Prostate gland (tissue), 2 donors: Measurements from ENCODE around the gene UBALD1. TPM values are rescaled to one million over a fixed set of nuclear protein-coding genes. Genes with fewer than 3 reads are reported as not detected.

Source experiments
- DNase-seq: peaks from one replicate; pipeline ENCODE4 v3.0.0-alpha.2; 2019; ENCODE audit warnings: low spot score
- H3K27ac ChIP-seq, 2 donors: fragments of 200-600 bp; sonication (generic); 2 replicates each; pipeline ENCODE4 v1.5.1; 2017 to 2019
- H3K27me3 ChIP-seq: fragments of 200-600 bp; sonication (generic); replicated peaks from 2 replicates; pipeline ENCODE4 v1.5.1; 2019; ENCODE audit not compliant: insufficient read depth
- H3K36me3 ChIP-seq, 2 donors: fragments of 200-600 bp; sonication (generic); 1 replicate in 1 of 2; 2 replicates in 1 of 2; pipeline versions ENCODE4 v1.5.1 to v1.8.1; 2017 to 2019
- H3K4me1 ChIP-seq: fragments of 200-600 bp; sonication (generic); replicated peaks from 2 replicates; pipeline ENCODE4 v1.5.1; 2019
- H3K4me3 ChIP-seq, 2 donors: fragments of 200-600 bp; sonication (generic); 2 replicates each; pipeline ENCODE4 v1.5.1; 2017 to 2019
- H3K9me3 ChIP-seq: fragments of 200-600 bp; sonication (generic); 2 replicates; pipeline ENCODE4 v1.5.1; 2017
- CTCF ChIP-seq, 4 experiments: fragments of 200-600 bp in 2 of 4; fragments of 450-650 bp in 2 of 4; sonication (generic) in 2 of 4; IDR thresholded peaks; 1 replicate in 3 of 4; 2 replicates in 1 of 4; pipeline ENCODE4 v1.5.1; 2016 to 2019; ENCODE audit warnings: antibody characterized with exemption in 4 of 4, mild to moderate bottlenecking in 2 of 4, moderate library complexity in 2 of 4
- POLR2A ChIP-seq: fragments of 450-650 bp; IDR thresholded peaks from one replicate; pipeline ENCODE4 v1.6.1; 2016; ENCODE audit warnings: antibody characterized with exemption, mild to moderate bottlenecking
- POLR2AphosphoS5 ChIP-seq: sonication (generic); formaldehyde crosslinking; IDR thresholded peaks from one replicate; pipeline ENCODE4 v1.6.1; 2017; ENCODE audit warnings: antibody characterized with exemption
- WGBS: methylation state at CpG from one replicate; pipeline ENCODE4 v1.1.5; 2018; 5-methylcytosine and 5-hydroxymethylcytosine counted together
- intact Hi-C: fragments of 100-400 bp; cut with DNase I; formaldehyde crosslinking; loops from one replicate; pipeline ENCODE4 v1.14.2; 2022
- total RNA-seq, 2 donors: library from RNA; depleted of rRNA; stranded (reverse); fragments of >200 nt; gene quantifications; one replicate each; pipeline ENCODE4 v1.1.0, GENCODE V29; 2016

Gene UBALD1
- total RNA-seq, 2 donors from 2014 or later: 14.5 to 22.1 TPM

GRCh38 chr16:4646773-4647643, 32.3 kb upstream of the UBALD1 start:
- H3K27ac ChIP-seq: no peak overlapping the region
- intact Hi-C loops: no loop called here
- H3K4me1 ChIP-seq: no peaks in the 10 kb centered on the region
- H3K27me3 ChIP-seq: no peaks in the 10 kb centered on the region
- DNase-seq: no peak
- peaks cover 0 to 5% of the 10 kb centered on the region in 2 donors for H3K36me3 ChIP-seq
- WGBS: 94% methylated on average over 18 of the region's 22 CpGs
- H3K4me3 ChIP-seq: no peak overlapping the region
- TF ChIP-seq POLR2A: no peak
- TF ChIP-seq CTCF (IDR thresholded peaks at IDR 0.05): no peak
- no peak for TF ChIP-seq POLR2AphosphoS5
- no peaks in the 10 kb centered on the region for H3K9me3 ChIP-seq

GRCh38 chr16:4641895-4642294, 27.2 kb upstream of the UBALD1 start:
- intact Hi-C loops: no loop called here
- DNase-seq: no peak
- Histone ChIP-seq H3K9me3 (no peaks in the 10 kb centered on the region), H3K27ac (no peak overlapping the region), H3K4me1 (no peaks in the 10 kb centered on the region), H3K36me3 (no peaks in the 10 kb centered on the region), H3K4me3 (no peak overlapping the region), H3K27me3 (no peaks in the 10 kb centered on the region)
- WGBS: 93% methylated on average over 14 of the region's 14 CpGs
- TF ChIP-seq POLR2AphosphoS5 (no peak), POLR2A (no peak), CTCF (IDR thresholded peaks at IDR 0.05) (no peak)

GRCh38 chr16:4641306-4641687, 26.6 kb upstream of the UBALD1 start:
- no peak overlapping the region for H3K27ac ChIP-seq

GRCh38 chr16:4640572-4641305, 26.1 kb upstream of the UBALD1 start:
- 75% methylated on average over 19 of the region's 19 CpGs for WGBS

More at GRCh38 chr16:4641306-4641687, 26.6 kb upstream of the UBALD1 start:
- H3K27me3 ChIP-seq: no peaks in the 10 kb centered on the region
- no peaks in the 10 kb centered on the region for H3K9me3 ChIP-seq
- H3K4me1 ChIP-seq: no peaks in the 10 kb centered on the region
- no peak for DNase-seq
- no peaks in the 10 kb centered on the region for H3K36me3 ChIP-seq
- no peak overlapping the region for H3K4me3 ChIP-seq
- 78% methylated on average over 5 of the region's 5 CpGs for WGBS
- TF ChIP-seq CTCF (IDR thresholded peaks at IDR 0.05): no peak
- intact Hi-C loops: no loop called here

More at GRCh38 chr16:4640572-4641305, 26.1 kb upstream of the UBALD1 start:
- Histone ChIP-seq H3K9me3 (no peaks in the 10 kb centered on the region), H3K36me3 (no peaks in the 10 kb centered on the region), H3K27me3 (no peaks in the 10 kb centered on the region), H3K4me1 (no peaks in the 10 kb centered on the region), H3K27ac (no peak overlapping the region), H3K4me3 (no peak overlapping the region)
- TF ChIP-seq POLR2A: no peak
- TF ChIP-seq CTCF (IDR thresholded peaks at IDR 0.05): no peak
- TF ChIP-seq POLR2AphosphoS5: no peak
- intact Hi-C loops: no loop called here
- DNase-seq: no peak
